ENCODE data around the gene S1PR1.
"Not testable (repeated sequence)": the region's sequence is repeated elsewhere in the genome, so short reads cannot be mapped to it uniquely, and the experiment has no call there.

S1PR1 gene

GRCh38 chr1:101203820-101204540 is 32.8 kb upstream of the S1PR1 start:
- Histone ChIP-seq H3K27ac (ENCODE audit: low read depth, low read length) (no peak overlapping the region), H3K9ac (ENCODE audit: low read length) (no peak overlapping the region), H3K36me3 (ENCODE audit: insufficient read depth, low read length) (no peaks in the 10 kb centered on the region), H3K27me3 (ENCODE audit: control insufficient read depth in 1 of 2, insufficient read depth in 2 of 2, low read length in 2 of 2) (no peaks in the 10 kb centered on the region), H3K4me3 (ENCODE audit: low read depth in 1 of 2, low read length in 2 of 2) (no peak overlapping the region), H3K9me3 (ENCODE audit: low read length) (no peaks in the 10 kb centered on the region), H3K4me1 (ENCODE audit: insufficient read depth, low read length) (no peaks in the 10 kb centered on the region)

DNA sequence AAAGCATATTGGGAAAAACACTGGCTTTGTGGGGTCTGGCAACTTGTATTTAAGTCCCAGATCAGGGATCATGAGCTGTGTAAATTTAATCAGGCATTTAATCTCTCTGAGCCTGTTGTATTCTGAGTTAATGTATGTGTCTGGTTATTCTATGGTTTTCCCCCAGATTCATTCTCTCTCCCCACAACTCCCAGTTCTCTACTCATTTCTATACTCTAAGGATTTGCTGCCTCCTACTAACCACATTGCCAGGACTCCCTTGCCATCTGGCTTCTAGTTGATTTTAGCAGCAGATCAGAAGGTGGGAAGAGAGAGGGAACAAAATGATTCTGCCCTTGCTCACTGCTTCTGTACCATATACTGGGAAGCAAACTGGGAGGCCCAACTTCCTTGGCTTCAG is 31.4 kb upstream of the S1PR1 start:
- no peak overlapping the region for H3K27ac ChIP-seq (ENCODE audit: low read depth, low read length)
- no peak overlapping the region for H3K9ac ChIP-seq (ENCODE audit: low read length)
- no peaks in the 10 kb centered on the region for H3K27me3 ChIP-seq (ENCODE audit: control insufficient read depth in 1 of 2, insufficient read depth in 2 of 2, low read length in 2 of 2)
- no peaks in the 10 kb centered on the region for H3K36me3 ChIP-seq (ENCODE audit: insufficient read depth, low read length)
- no peak overlapping the region for H3K4me3 ChIP-seq (ENCODE audit: low read depth in 1 of 2, low read length in 2 of 2)
- H3K4me1 ChIP-seq (ENCODE audit: insufficient read depth, low read length) = no peaks in the 10 kb centered on the region
- no peaks in the 10 kb centered on the region for H3K9me3 ChIP-seq (ENCODE audit: low read length)

DNA sequence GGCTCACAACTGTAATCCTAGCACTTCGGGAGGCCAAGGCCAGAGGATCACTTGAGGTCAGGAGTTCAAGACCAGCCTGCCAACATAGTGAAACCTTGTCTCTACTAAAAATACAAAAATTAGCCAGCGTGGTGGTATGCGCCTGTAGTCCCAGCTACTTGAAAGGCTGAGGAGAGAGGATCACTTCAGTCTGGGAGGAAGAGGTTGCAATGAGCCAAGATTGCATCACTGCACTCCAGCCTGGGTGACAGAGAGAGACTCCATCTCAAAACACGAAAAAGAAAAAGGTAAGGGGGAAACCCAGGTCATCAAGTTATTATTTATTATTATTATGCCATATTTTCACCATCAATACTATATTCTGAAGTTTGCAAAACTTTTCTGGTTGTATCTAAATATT is 30.7 kb upstream of the S1PR1 start:
- H3K4me3 ChIP-seq (ENCODE audit: low read depth in 1 of 2, low read length in 2 of 2); H3K27me3 ChIP-seq (ENCODE audit: control insufficient read depth in 1 of 2, insufficient read depth in 2 of 2, low read length in 2 of 2); H3K9ac ChIP-seq (ENCODE audit: low read length); H3K4me1 ChIP-seq (ENCODE audit: insufficient read depth, low read length); H3K27ac ChIP-seq (ENCODE audit: low read depth, low read length); H3K9me3 ChIP-seq (ENCODE audit: low read length); H3K36me3 ChIP-seq (ENCODE audit: insufficient read depth, low read length): not testable (repeated sequence)

DNA sequence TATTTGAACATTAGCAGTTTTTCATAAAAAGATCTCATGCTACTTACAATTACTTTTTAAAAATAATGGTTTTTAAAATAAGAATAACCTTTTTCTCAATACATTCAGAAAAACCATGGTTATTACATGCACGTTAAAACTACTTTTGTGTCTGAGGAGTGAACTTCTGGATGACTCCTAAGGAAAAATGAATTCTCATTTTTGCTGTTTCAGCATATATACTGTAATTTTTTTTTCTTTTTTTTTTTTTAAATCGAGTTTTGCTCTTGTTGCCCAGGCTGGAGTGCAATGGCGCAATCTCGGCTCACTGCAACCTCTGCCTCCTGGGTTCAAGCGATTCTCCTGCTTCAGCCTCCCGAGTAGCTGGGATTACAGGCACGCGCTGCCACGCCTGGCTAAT is 29.5 kb upstream of the S1PR1 start:
- H3K27me3 ChIP-seq (ENCODE audit: control insufficient read depth in 1 of 2, insufficient read depth in 2 of 2, low read length in 2 of 2); H3K27ac ChIP-seq (ENCODE audit: low read depth, low read length): not testable (repeated sequence)

GRCh38 chr1:101207891-101208290 is 28.9 kb upstream of the S1PR1 start:
- Histone ChIP-seq H3K27ac (ENCODE audit: low read depth, low read length) (no peak overlapping the region), H3K9me3 (ENCODE audit: low read length) (no peaks in the 10 kb centered on the region), H3K36me3 (ENCODE audit: insufficient read depth, low read length) (no peaks in the 10 kb centered on the region), H3K9ac (ENCODE audit: low read length) (no peak overlapping the region), H3K27me3 (ENCODE audit: control insufficient read depth in 1 of 2, insufficient read depth in 2 of 2, low read length in 2 of 2) (no peaks in the 10 kb centered on the region), H3K4me1 (ENCODE audit: insufficient read depth, low read length) (no peaks in the 10 kb centered on the region), H3K4me3 (ENCODE audit: low read depth in 1 of 2, low read length in 2 of 2) (no peak overlapping the region)

More for the DNA sequence above, 29.5 kb upstream of the S1PR1 start:
- H3K4me1 ChIP-seq (ENCODE audit: insufficient read depth, low read length); H3K9ac ChIP-seq (ENCODE audit: low read length); H3K36me3 ChIP-seq (ENCODE audit: insufficient read depth, low read length); H3K9me3 ChIP-seq (ENCODE audit: low read length); H3K4me3 ChIP-seq (ENCODE audit: low read depth in 1 of 2, low read length in 2 of 2): not testable (repeated sequence)

- no peaks in the 10 kb centered on the region for H3K9me3 ChIP-seq (ENCODE audit: low read length)
- H3K27me3 ChIP-seq (ENCODE audit: control insufficient read depth in 1 of 2, insufficient read depth in 2 of 2, low read length in 2 of 2) = no peaks in the 10 kb centered on the region
- no peak overlapping the region for H3K27ac ChIP-seq (ENCODE audit: low read depth, low read length)
- no peaks in the 10 kb centered on the region for H3K36me3 ChIP-seq (ENCODE audit: insufficient read depth, low read length)
- H3K4me3 ChIP-seq (ENCODE audit: low read depth in 1 of 2, low read length in 2 of 2) = no peak overlapping the region
- no peaks in the 10 kb centered on the region for H3K4me1 ChIP-seq (ENCODE audit: insufficient read depth, low read length)
- H3K9ac ChIP-seq (ENCODE audit: low read length) = no peak overlapping the region
These were observed 21.3 kb upstream of the S1PR1 start for GRCh38 chr1:101215363-101216011.

DNA sequence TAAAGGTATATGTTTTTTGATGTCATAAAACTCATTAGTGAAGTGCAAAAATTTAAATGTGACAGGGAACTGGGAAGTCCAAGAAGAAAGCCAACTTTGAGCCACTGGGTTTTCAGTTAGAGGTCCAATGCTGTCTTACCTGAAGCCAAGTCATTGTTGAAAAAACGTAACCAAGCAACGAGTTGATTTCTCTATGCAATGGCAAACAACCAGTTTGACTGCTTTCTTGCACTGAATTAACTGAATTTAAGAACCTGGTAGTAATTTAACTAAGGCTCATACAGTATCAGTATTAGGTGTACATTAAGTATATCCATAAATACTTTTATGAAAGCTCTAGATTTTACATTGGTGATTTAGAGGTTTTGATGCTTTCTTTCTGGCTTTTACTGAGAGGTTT is 20.2 kb upstream of the S1PR1 start:
- H3K27me3 ChIP-seq (ENCODE audit: control insufficient read depth in 1 of 2, insufficient read depth in 2 of 2, low read length in 2 of 2) = no peaks in the 10 kb centered on the region
- H3K36me3 ChIP-seq (ENCODE audit: insufficient read depth, low read length) = no peaks in the 10 kb centered on the region
- H3K9me3 ChIP-seq (ENCODE audit: low read length) = no peaks in the 10 kb centered on the region
- no peak overlapping the region for H3K9ac ChIP-seq (ENCODE audit: low read length)
- H3K27ac ChIP-seq (ENCODE audit: low read depth, low read length) = no peak overlapping the region
- H3K4me3 ChIP-seq (ENCODE audit: low read depth in 1 of 2, low read length in 2 of 2) = no peak overlapping the region
- no peaks in the 10 kb centered on the region for H3K4me1 ChIP-seq (ENCODE audit: insufficient read depth, low read length)

DNA sequence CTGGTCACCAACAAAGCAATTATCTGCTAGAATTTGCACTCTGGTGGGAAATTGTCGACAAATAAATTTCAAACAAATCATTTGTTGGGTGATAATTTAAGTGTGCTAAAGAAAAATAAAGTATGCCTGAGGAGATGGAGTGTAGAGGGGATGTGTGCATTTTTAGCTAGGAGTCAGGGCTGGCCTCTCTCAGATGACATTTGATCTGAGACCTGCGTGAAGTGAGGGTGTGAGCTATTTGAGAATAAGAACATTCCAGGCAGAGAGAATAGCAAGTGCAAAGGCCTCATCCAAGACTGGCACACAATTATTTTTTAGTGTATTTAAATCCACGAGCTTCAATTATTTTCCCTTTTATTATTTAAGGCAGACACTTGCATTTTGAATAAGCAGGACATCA is 19.7 kb upstream of the S1PR1 start:
- H3K9me3 ChIP-seq (ENCODE audit: low read length) = no peaks in the 10 kb centered on the region

DNA sequence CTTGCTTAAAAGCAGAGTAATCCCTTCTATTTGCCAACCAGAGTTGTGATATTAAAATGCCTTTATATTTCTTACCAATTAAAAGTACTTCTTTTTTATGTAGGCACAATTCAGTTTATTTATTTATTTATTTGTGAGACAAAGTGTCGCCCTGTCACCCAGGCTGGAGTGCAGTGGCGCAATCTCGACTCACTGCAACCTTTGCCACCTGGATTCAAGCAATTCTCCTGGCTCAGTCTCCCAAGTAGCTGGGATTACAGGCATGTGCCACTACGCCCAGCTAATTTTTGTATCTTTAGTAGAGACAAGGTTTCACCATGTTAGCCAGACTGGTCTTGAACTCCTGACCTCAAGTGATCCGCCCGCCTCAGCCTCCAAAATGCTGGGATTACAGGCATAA is 17.9 kb upstream of the S1PR1 start:
- not testable (repeated sequence) for H3K9ac ChIP-seq (ENCODE audit: low read length); H3K4me1 ChIP-seq (ENCODE audit: insufficient read depth, low read length); H3K27ac ChIP-seq (ENCODE audit: low read depth, low read length); H3K4me3 ChIP-seq (ENCODE audit: low read depth in 1 of 2, low read length in 2 of 2); H3K27me3 ChIP-seq (ENCODE audit: control insufficient read depth in 1 of 2, insufficient read depth in 2 of 2, low read length in 2 of 2); H3K36me3 ChIP-seq (ENCODE audit: insufficient read depth, low read length); H3K9me3 ChIP-seq (ENCODE audit: low read length)

More for the DNA sequence above, 19.7 kb upstream of the S1PR1 start:
- H3K27me3 ChIP-seq (ENCODE audit: control insufficient read depth in 1 of 2, insufficient read depth in 2 of 2, low read length in 2 of 2) = no peaks in the 10 kb centered on the region
- H3K4me3 ChIP-seq (ENCODE audit: low read depth in 1 of 2, low read length in 2 of 2) = no peak overlapping the region
- no peak overlapping the region for H3K27ac ChIP-seq (ENCODE audit: low read depth, low read length)
- no peaks in the 10 kb centered on the region for H3K36me3 ChIP-seq (ENCODE audit: insufficient read depth, low read length)
- H3K4me1 ChIP-seq (ENCODE audit: insufficient read depth, low read length) = no peaks in the 10 kb centered on the region
- H3K9ac ChIP-seq (ENCODE audit: low read length) = no peak overlapping the region

DNA sequence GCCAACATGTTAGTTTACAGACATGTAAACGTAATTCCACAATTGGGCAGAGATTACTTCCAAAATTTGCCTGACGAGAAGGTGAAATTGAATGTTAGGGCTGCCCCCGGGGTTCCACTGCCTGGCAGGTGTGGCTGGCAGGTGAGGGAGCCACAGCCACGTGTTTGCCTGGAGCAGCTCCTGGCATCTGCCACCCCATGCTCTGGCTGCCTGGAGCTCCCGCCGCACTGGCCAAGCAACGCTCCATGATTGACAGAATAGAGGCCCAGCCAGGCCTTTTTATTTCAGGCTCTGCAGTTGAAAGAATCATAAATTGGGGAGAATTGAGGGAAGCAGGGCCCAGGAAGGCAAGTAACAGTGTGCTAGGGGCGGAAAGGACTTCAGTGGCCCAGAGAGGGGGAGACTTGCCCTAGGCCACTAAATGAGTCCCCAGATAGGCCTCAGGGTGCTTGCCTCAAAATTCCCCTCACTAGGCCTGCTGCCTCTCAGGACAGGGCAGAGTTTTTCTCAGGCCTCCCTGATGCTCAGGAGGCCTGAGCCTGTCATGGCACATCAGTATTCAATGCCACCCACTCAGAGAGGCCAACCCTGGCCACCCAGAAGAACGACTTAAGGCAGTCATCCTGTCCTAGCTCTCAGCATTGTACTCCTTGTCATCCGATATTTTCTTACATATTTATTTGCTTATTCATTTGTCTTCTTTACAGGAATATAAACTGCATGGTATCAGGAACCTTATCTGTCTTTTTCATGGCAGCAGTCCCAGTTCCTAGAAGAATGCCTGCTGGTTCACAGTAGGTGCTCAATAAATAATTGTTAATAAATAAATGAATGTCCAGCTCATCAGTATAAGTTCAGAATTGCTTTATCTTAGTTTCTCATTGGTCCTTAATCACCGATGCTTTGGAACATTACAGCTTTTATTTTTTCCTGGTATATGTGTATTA is 16.6 kb upstream of the S1PR1 start:
- no peaks in the 10 kb centered on the region for H3K9me3 ChIP-seq (ENCODE audit: low read length)
- H3K4me1 ChIP-seq (ENCODE audit: insufficient read depth, low read length) = no peaks in the 10 kb centered on the region
- no peak overlapping the region for H3K9ac ChIP-seq (ENCODE audit: low read length)
- no peak overlapping the region for H3K4me3 ChIP-seq (ENCODE audit: low read depth in 1 of 2, low read length in 2 of 2)
- no peaks in the 10 kb centered on the region for H3K36me3 ChIP-seq (ENCODE audit: insufficient read depth, low read length)
- H3K27me3 ChIP-seq (ENCODE audit: control insufficient read depth in 1 of 2, insufficient read depth in 2 of 2, low read length in 2 of 2) = no peaks in the 10 kb centered on the region
- no peak overlapping the region for H3K27ac ChIP-seq (ENCODE audit: low read depth, low read length)

DNA sequence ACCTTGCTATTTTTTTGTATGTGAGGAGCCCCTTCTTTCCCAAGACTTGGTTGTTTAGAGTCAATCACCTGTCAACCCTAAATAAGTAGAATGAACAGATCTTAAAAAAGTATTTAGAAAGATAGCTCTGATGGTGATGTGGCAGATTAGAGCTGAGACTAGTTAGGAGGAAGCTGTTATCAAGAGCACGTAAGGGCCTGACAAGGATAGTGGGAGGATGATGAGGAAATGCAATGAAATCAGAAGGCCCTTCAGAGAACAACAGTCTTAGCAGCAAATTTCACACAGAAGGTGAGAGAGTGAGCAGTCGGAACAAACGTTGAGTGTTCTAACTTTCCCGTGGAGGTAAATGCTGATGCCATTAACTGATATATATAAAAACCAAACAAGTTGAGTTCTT is 15.9 kb upstream of the S1PR1 start:
- Histone ChIP-seq H3K4me3 (ENCODE audit: low read depth in 1 of 2, low read length in 2 of 2) (no peak overlapping the region), H3K9ac (ENCODE audit: low read length) (no peak overlapping the region), H3K27me3 (ENCODE audit: control insufficient read depth in 1 of 2, insufficient read depth in 2 of 2, low read length in 2 of 2) (no peaks in the 10 kb centered on the region), H3K36me3 (ENCODE audit: insufficient read depth, low read length) (no peaks in the 10 kb centered on the region), H3K9me3 (ENCODE audit: low read length) (no peaks in the 10 kb centered on the region), H3K27ac (ENCODE audit: low read depth, low read length) (no peak overlapping the region), H3K4me1 (ENCODE audit: insufficient read depth, low read length) (no peaks in the 10 kb centered on the region)
